ENCODE results near the gene GNE.
"Not testable (repeated sequence)": the region's sequence is repeated elsewhere in the genome, so short reads cannot be mapped to it uniquely, and the experiment has no call there.

GNE gene

GRCh38 chr9:36188212-36188611 is 70.0 kb downstream of the GNE start:
- peaks cover 24% of the 10 kb centered on the region for H3K4me1 Mint-ChIP-seq
- ATAC-seq (ENCODE audit: low read depth) (no peak), DNase-seq (ENCODE audit: low spot score in 2 of 2) (no peak)
- H3K27ac Mint-ChIP-seq, result no peak overlapping the region
- H3K4me3 Mint-ChIP-seq, result no peak overlapping the region
- no peaks in the 10 kb centered on the region for H3K9me3 Mint-ChIP-seq
- H3K36me3 Mint-ChIP-seq, result no peaks in the 10 kb centered on the region
- no peaks in the 10 kb centered on the region for H3K27me3 Mint-ChIP-seq

- no peaks in the 10 kb centered on the region for H3K27me3 Mint-ChIP-seq
- H3K9me3 Mint-ChIP-seq, result no peaks in the 10 kb centered on the region
- no peak overlapping the region for H3K27ac Mint-ChIP-seq
- peaks cover 18% of the 10 kb centered on the region for H3K4me1 Mint-ChIP-seq
- DNase-seq (ENCODE audit: low spot score in 2 of 2) (no peak), ATAC-seq (ENCODE audit: low read depth) (no peak)
- H3K36me3 Mint-ChIP-seq, result no peaks in the 10 kb centered on the region
- H3K4me3 Mint-ChIP-seq, result no peak overlapping the region
These were observed 70.8 kb downstream of the GNE start for GRCh38 chr9:36187414-36187813.

- H3K27ac Mint-ChIP-seq; H3K27me3 Mint-ChIP-seq; H3K4me1 Mint-ChIP-seq; H3K4me3 Mint-ChIP-seq; ATAC-seq (ENCODE audit: low read depth); DNase-seq (ENCODE audit: low spot score in 2 of 2); H3K9me3 Mint-ChIP-seq; H3K36me3 Mint-ChIP-seq: not testable (repeated sequence)
These were observed 78.0 kb downstream of the GNE start for GRCh38 chr9:36180243-36180642.

- H3K4me3 Mint-ChIP-seq, result no peak overlapping the region
- no peaks in the 10 kb centered on the region for H3K36me3 Mint-ChIP-seq
- ATAC-seq (ENCODE audit: low read depth), result no peak
- H3K27me3 Mint-ChIP-seq, result peaks cover 4% of the 10 kb centered on the region
- H3K27ac Mint-ChIP-seq, result no peak overlapping the region
- H3K9me3 Mint-ChIP-seq, result peaks cover 5% of the 10 kb centered on the region
- no peaks in the 10 kb centered on the region for H3K4me1 Mint-ChIP-seq
- no peak for DNase-seq (ENCODE audit: low spot score in 2 of 2)
These were observed 80.7 kb downstream of the GNE start for GRCh38 chr9:36177571-36177970.

- H3K4me3 Mint-ChIP-seq; ATAC-seq (ENCODE audit: low read depth); H3K9me3 Mint-ChIP-seq; H3K27me3 Mint-ChIP-seq; H3K4me1 Mint-ChIP-seq; DNase-seq (ENCODE audit: low spot score in 2 of 2); H3K36me3 Mint-ChIP-seq; H3K27ac Mint-ChIP-seq: not testable (repeated sequence)
These were observed 81.8 kb downstream of the GNE start for GRCh38 chr9:36176496-36176895.

- not testable (repeated sequence) for ATAC-seq (ENCODE audit: low read depth); H3K4me3 Mint-ChIP-seq; H3K9me3 Mint-ChIP-seq; H3K27me3 Mint-ChIP-seq; H3K4me1 Mint-ChIP-seq; H3K36me3 Mint-ChIP-seq; H3K27ac Mint-ChIP-seq; DNase-seq (ENCODE audit: low spot score in 2 of 2)
These were observed 83.0 kb downstream of the GNE start for GRCh38 chr9:36175209-36175608.

GRCh38 chr9:36174731-36175130 is 83.5 kb downstream of the GNE start:
- H3K4me3 Mint-ChIP-seq, result no peak overlapping the region
- H3K27ac Mint-ChIP-seq, result no peak overlapping the region
- H3K36me3 Mint-ChIP-seq, result no peaks in the 10 kb centered on the region
- H3K9me3 Mint-ChIP-seq, result peaks cover 1% of the 10 kb centered on the region
- H3K27me3 Mint-ChIP-seq, result peaks cover 5% of the 10 kb centered on the region
- DNase-seq (ENCODE audit: low spot score in 2 of 2) (no peak), ATAC-seq (ENCODE audit: low read depth) (no peak)
- H3K4me1 Mint-ChIP-seq, result no peaks in the 10 kb centered on the region

GRCh38 chr9:36174271-36174670 is 84.0 kb downstream of the GNE start:
- ATAC-seq (ENCODE audit: low read depth) (no peak), DNase-seq (ENCODE audit: low spot score in 2 of 2) (no peak)
- Mint-ChIP-seq H3K9me3 (no peaks in the 10 kb centered on the region), H3K4me3 (no peak overlapping the region), H3K27ac (no peak overlapping the region), H3K27me3 (peaks cover 5% of the 10 kb centered on the region), H3K4me1 (no peaks in the 10 kb centered on the region), H3K36me3 (no peaks in the 10 kb centered on the region)

GRCh38 chr9:36173861-36174260 is 84.4 kb downstream of the GNE start:
- no peak overlapping the region for H3K4me3 Mint-ChIP-seq
- peaks cover 5% of the 10 kb centered on the region for H3K27me3 Mint-ChIP-seq
- H3K27ac Mint-ChIP-seq, result no peak overlapping the region
- no peak for DNase-seq (ENCODE audit: low spot score in 2 of 2)
- ATAC-seq (ENCODE audit: low read depth), result no peak
- no peaks in the 10 kb centered on the region for H3K36me3 Mint-ChIP-seq
- no peaks in the 10 kb centered on the region for H3K9me3 Mint-ChIP-seq
- no peaks in the 10 kb centered on the region for H3K4me1 Mint-ChIP-seq

GRCh38 chr9:36170531-36170930 is 87.7 kb downstream of the GNE start:
- Mint-ChIP-seq H3K4me3 (no peak overlapping the region), H3K9me3 (no peaks in the 10 kb centered on the region), H3K27me3 (peaks cover 5% of the 10 kb centered on the region), H3K4me1 (no peaks in the 10 kb centered on the region), H3K36me3 (no peaks in the 10 kb centered on the region), H3K27ac (no peak overlapping the region)
- DNase-seq (ENCODE audit: low spot score in 2 of 2), result no peak
- no peak for ATAC-seq (ENCODE audit: low read depth)

- Mint-ChIP-seq H3K4me3 (no peak overlapping the region), H3K27me3 (peaks cover 5% of the 10 kb centered on the region), H3K27ac (no peak overlapping the region), H3K9me3 (no peaks in the 10 kb centered on the region), H3K4me1 (no peaks in the 10 kb centered on the region), H3K36me3 (no peaks in the 10 kb centered on the region)
- DNase-seq (ENCODE audit: low spot score in 2 of 2) (no peak), ATAC-seq (ENCODE audit: low read depth) (no peak)
These were observed 88.5 kb downstream of the GNE start for GRCh38 chr9:36169708-36170107.

GRCh38 chr9:36169166-36169565 is 89.1 kb downstream of the GNE start, which contains the start of gene CCIN:
Gene CCIN, plus strand, starts transcription at chr9:36169388. Its CDS starts 115 bp downstream, at chr9:36169503.
- H3K36me3 Mint-ChIP-seq, result no peaks in the 10 kb centered on the region
- H3K4me3 Mint-ChIP-seq, result no peak within 1 kb of the TSS
- no peak within 1 kb of the TSS for H3K27ac Mint-ChIP-seq
- H3K27me3 Mint-ChIP-seq, result peaks cover 5% of the 10 kb centered on the region
- no peak for ATAC-seq (ENCODE audit: low read depth)
- no peaks in the 10 kb centered on the region for H3K4me1 Mint-ChIP-seq
- no peaks in the 10 kb centered on the region for H3K9me3 Mint-ChIP-seq
- DNase-seq (ENCODE audit: low spot score in 2 of 2), result no peak

- Mint-ChIP-seq H3K27ac (no peak overlapping the region), H3K4me1 (no peaks in the 10 kb centered on the region), H3K4me3 (peak overlapping the region; percentile 85), H3K9me3 (no peaks in the 10 kb centered on the region), H3K27me3 (no peaks in the 10 kb centered on the region), H3K36me3 (no peaks in the 10 kb centered on the region)
- peak; percentile 88 to 95 for DNase-seq (ENCODE audit: low spot score in 2 of 2)
- peak; percentile 96 for ATAC-seq (ENCODE audit: low read depth)
These were observed 91.9 kb downstream of the GNE start for GRCh38 chr9:36166168-36166927.

- no peaks in the 10 kb centered on the region for H3K27me3 Mint-ChIP-seq
- H3K36me3 Mint-ChIP-seq, result peaks cover 1% of the 10 kb centered on the region
- DNase-seq (ENCODE audit: low spot score in 2 of 2) (no peak), ATAC-seq (ENCODE audit: low read depth) (no peak)
- H3K4me1 Mint-ChIP-seq, result no peaks in the 10 kb centered on the region
- H3K4me3 Mint-ChIP-seq, result peak overlapping the region; percentile 37
- H3K9me3 Mint-ChIP-seq, result no peaks in the 10 kb centered on the region
- H3K27ac Mint-ChIP-seq, result no peak overlapping the region
These were observed 92.5 kb downstream of the GNE start for GRCh38 chr9:36165826-36166167.

GRCh38 chr9:36164989-36165388 is 93.3 kb downstream of the GNE start:
- Mint-ChIP-seq H3K27ac (no peak overlapping the region), H3K4me3 (peak overlapping the region; percentile 59), H3K9me3 (no peaks in the 10 kb centered on the region), H3K27me3 (no peaks in the 10 kb centered on the region), H3K4me1 (no peaks in the 10 kb centered on the region), H3K36me3 (peaks cover 4% of the 10 kb centered on the region)
- ATAC-seq (ENCODE audit: low read depth) (no peak), DNase-seq (ENCODE audit: low spot score in 2 of 2) (no peak)

Data from memory B cell (primary cell).